ENCODE measurements around the gene HHIP. TPM values are rescaled to one million over a fixed set of nuclear protein-coding genes. Genes with fewer than 3 reads are reported as not detected.

Gene HHIP
- total and polyA plus RNA-seq, 2 donors (not counting 1 experiment from before 2014, with no cell fraction given), result under 0.01 to 0.59 TPM

DNA sequence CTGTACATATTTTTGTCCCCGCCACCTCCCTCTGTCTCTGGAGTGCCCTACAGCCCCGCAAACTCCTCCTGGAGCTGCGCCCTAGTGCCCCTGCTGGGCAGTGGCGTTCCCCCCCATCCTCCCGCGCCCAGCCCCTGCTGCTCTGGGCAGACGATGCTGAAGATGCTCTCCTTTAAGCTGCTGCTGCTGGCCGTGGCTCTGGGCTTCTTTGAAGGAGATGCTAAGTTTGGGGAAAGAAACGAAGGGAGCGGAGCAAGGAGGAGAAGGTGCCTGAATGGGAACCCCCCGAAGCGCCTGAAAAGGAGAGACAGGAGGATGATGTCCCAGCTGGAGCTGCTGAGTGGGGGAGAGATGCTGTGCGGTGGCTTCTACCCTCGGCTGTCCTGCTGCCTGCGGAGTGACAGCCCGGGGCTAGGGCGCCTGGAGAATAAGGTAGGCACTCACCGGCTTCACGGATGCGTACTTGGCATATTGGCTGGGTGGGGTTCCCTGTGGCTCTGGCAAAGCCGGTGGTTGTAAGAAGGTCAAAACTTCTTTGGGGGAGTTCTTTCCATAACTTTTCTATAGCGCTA, 653 bp downstream of the HHIP start:
- Histone ChIP-seq H3K9me3 (ENCODE audit: control insufficient read depth, insufficient read depth, low read depth, low read length) (no peaks in the 10 kb centered on the region), H3K9ac (ENCODE audit: insufficient read depth, low read length) (peak overlapping the region; percentile 5), H3K27me3 (ENCODE audit: control insufficient read depth, insufficient read depth, low read length) (peaks cover 4% of the 10 kb centered on the region), H3K4me3 (replicated peaks in 1 of 4; ENCODE audit: control extremely low read depth in 1 of 4, insufficient read depth in 1 of 4, low read depth in 3 of 4, low read length in 4 of 4) (peak overlapping the region; percentile 62 to 81 (median 66)), H3K79me2 (ENCODE audit: control insufficient read depth, insufficient read depth, low read length) (no peaks in the 10 kb centered on the region), H3K4me1 (ENCODE audit: control insufficient read depth, extremely low read depth, insufficient read depth, low read length) (no peaks in the 10 kb centered on the region), H3K27ac (ENCODE audit: insufficient read depth, low read length) (no peak overlapping the region), H3K4me2 (ENCODE audit: extremely low read depth, insufficient read depth, low read length) (peak overlapping the region; percentile 96), H2AFZ (ENCODE audit: low read length) (peak overlapping the region; percentile 90), H4K20me1 (ENCODE audit: control insufficient read depth, extremely low read depth, insufficient read depth, low read length) (no peaks in the 10 kb centered on the region), H3K36me3 (ENCODE audit: control insufficient read depth, insufficient read depth, low read length) (no peaks in the 10 kb centered on the region)
- DNase-seq (ENCODE audit: low read depth in 2 of 2), result peak in 1 of 2 donors; percentile 35
- no peak for TF ChIP-seq EZH2 (IDR thresholded peaks at IDR 0.05; ENCODE audit: low read length, missing control alignments)
- peak in 1 of 2 donors; percentile 37 for TF ChIP-seq CTCF (conservative IDR thresholded peaks at IDR 0.05 in 1 of 2, IDR thresholded peaks at IDR 0.05 in 1 of 2; ENCODE audit: low read depth in 1 of 2, low read length in 2 of 2)

DNA sequence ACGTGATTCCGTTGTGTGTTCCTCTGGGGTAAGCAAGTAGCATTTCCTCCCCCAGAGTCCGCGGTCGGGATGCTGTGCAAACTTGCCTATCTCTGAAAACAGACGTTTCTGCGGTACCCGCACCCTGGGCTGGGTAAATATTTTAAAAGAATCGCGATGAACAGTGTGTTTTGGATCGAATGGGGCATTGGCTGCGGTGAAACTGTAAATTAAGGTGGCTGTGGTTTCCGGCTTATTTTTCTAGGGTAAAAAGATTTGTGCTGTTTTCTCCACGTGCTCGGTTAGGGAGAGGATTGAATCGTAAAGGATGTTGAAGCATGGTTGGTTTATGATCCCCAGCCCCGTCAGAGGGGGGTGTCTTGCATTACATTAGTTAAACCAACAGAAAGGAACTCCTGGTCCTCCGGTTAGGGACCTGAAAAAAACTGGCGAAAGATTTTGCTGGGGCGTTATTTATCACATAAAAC, 1.2 kb downstream of the HHIP start:
- no peak for TF ChIP-seq CTCF (conservative IDR thresholded peaks at IDR 0.05 in 1 of 2, IDR thresholded peaks at IDR 0.05 in 1 of 2; ENCODE audit: low read depth in 1 of 2, low read length in 2 of 2)
- TF ChIP-seq EZH2 (IDR thresholded peaks at IDR 0.05; ENCODE audit: low read length, missing control alignments), result no peak
- H3K9ac ChIP-seq (ENCODE audit: insufficient read depth, low read length), result no peak overlapping the region
- no peaks in the 10 kb centered on the region for H3K4me1 ChIP-seq (ENCODE audit: control insufficient read depth, extremely low read depth, insufficient read depth, low read length)
- H3K27ac ChIP-seq (ENCODE audit: insufficient read depth, low read length), result no peak overlapping the region
- peak overlapping the region; percentile 90 for H2AFZ ChIP-seq (ENCODE audit: low read length)
- peaks cover 4% of the 10 kb centered on the region for H3K27me3 ChIP-seq (ENCODE audit: control insufficient read depth, insufficient read depth, low read length)
- H3K4me3 ChIP-seq (replicated peaks in 1 of 4; ENCODE audit: control extremely low read depth in 1 of 4, insufficient read depth in 1 of 4, low read depth in 3 of 4, low read length in 4 of 4), result peak overlapping the region; percentile 62 to 81 (median 66)
- no peaks in the 10 kb centered on the region for H3K79me2 ChIP-seq (ENCODE audit: control insufficient read depth, insufficient read depth, low read length)
- no peaks in the 10 kb centered on the region for H3K36me3 ChIP-seq (ENCODE audit: control insufficient read depth, insufficient read depth, low read length)
- H4K20me1 ChIP-seq (ENCODE audit: control insufficient read depth, extremely low read depth, insufficient read depth, low read length), result no peaks in the 10 kb centered on the region
- H3K9me3 ChIP-seq (ENCODE audit: control insufficient read depth, insufficient read depth, low read depth, low read length), result no peaks in the 10 kb centered on the region
- peak; percentile 58 to 68 for DNase-seq (ENCODE audit: low read depth in 2 of 2)
- peak overlapping the region; percentile 96 for H3K4me2 ChIP-seq (ENCODE audit: extremely low read depth, insufficient read depth, low read length)

DNA sequence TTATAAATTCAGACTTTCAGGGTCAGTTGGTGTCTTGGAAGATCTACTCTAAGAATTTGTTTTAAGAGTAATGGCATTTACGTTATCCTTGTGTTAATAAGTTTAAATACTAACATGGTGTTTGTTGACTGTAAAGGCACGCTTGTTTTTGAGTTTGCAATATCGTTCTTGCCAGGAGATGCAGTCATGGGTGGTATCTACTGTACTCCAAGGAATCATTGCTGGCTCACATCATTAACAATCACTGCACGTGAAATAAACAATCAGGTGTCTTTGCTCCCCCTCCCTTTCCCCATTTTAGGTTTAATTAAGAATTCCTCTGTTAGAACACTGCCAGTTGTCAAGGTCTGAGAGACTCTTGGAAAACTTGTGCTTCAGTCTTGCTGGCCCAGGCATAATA, 1.6 kb downstream of the HHIP start:
- H3K4me1 ChIP-seq (ENCODE audit: control insufficient read depth, extremely low read depth, insufficient read depth, low read length), result no peaks in the 10 kb centered on the region
- H3K27me3 ChIP-seq (ENCODE audit: control insufficient read depth, insufficient read depth, low read length), result peaks cover 4% of the 10 kb centered on the region
- no peaks in the 10 kb centered on the region for H3K36me3 ChIP-seq (ENCODE audit: control insufficient read depth, insufficient read depth, low read length)
- H4K20me1 ChIP-seq (ENCODE audit: control insufficient read depth, extremely low read depth, insufficient read depth, low read length), result no peaks in the 10 kb centered on the region
- TF ChIP-seq EZH2 (IDR thresholded peaks at IDR 0.05; ENCODE audit: low read length, missing control alignments) (no peak), CTCF (conservative IDR thresholded peaks at IDR 0.05 in 1 of 2, IDR thresholded peaks at IDR 0.05 in 1 of 2; ENCODE audit: low read depth in 1 of 2, low read length in 2 of 2) (no peak)
- H3K4me2 ChIP-seq (ENCODE audit: extremely low read depth, insufficient read depth, low read length), result peak overlapping the region; percentile 96
- H3K4me3 ChIP-seq (replicated peaks in 1 of 4; ENCODE audit: control extremely low read depth in 1 of 4, insufficient read depth in 1 of 4, low read depth in 3 of 4, low read length in 4 of 4), result peak overlapping the region in 2 of 4 experiments; percentile 62 to 81
- DNase-seq (ENCODE audit: low read depth in 2 of 2), result no peak
- H3K79me2 ChIP-seq (ENCODE audit: control insufficient read depth, insufficient read depth, low read length), result no peaks in the 10 kb centered on the region
- H3K27ac ChIP-seq (ENCODE audit: insufficient read depth, low read length), result no peak overlapping the region
- H3K9ac ChIP-seq (ENCODE audit: insufficient read depth, low read length), result no peak overlapping the region
- no peak overlapping the region for H2AFZ ChIP-seq (ENCODE audit: low read length)
- no peaks in the 10 kb centered on the region for H3K9me3 ChIP-seq (ENCODE audit: control insufficient read depth, insufficient read depth, low read depth, low read length)
